GOT3 (cell line): ENCODE measurements around the gene OLA1.
"Not testable (repeated sequence)": the region's sequence is repeated elsewhere in the genome, so short reads cannot be mapped to it uniquely, and the experiment has no call there.

Experiments used
- DNase-seq: peaks from one replicate; lab custom pipeline; 2025; ENCODE audit warnings: mixed read lengths; lab: John Stamatoyannopoulos, UW

The OLA1 gene

DNA sequence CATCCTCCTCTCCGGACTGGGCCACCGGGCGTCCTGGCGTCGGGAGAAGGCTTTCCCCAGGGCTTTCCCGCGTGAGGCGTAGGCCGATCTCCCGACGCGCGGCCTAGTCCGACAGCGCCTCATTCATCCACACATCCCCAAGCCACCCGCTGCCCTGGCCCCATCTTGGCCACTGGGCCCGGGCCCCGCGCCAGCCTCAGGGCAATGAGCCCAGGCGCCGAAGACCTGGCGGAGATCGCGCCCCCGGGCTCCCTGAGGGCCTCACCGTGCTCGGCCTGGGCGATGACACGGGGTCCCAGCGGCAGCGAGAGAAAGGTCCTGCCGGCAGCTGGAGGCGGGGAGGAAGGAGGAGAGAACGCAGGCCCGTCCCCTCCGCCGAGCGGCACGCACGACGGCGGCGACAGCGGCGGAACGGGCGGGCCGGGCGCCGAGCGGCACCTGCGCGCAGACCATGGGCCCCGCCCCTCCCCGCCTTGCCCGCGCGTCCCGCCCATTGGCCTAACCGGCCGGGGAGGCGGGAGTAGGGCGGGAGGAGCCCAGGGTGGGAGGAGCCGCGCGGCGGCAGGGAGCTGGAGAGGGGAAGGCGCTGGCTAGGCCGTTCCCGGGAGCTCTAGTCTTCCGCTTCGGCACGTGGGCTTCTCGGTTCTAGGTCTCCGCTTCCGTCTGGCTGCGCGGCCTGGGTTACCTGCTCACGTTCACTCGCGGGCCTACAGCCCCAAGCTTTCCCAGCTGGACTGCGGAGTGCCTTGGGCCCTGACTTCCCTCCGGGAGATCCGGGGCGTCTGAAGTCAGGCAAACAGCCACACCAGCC, at the start of gene OLA1:
Gene OLA1, minus strand, starts transcription at position 346 of the 811 bp plus-strand sequence. CDS start 1,717 bp downstream, outside the sequence.
- DNase-seq: peak; percentile 76

DNA sequence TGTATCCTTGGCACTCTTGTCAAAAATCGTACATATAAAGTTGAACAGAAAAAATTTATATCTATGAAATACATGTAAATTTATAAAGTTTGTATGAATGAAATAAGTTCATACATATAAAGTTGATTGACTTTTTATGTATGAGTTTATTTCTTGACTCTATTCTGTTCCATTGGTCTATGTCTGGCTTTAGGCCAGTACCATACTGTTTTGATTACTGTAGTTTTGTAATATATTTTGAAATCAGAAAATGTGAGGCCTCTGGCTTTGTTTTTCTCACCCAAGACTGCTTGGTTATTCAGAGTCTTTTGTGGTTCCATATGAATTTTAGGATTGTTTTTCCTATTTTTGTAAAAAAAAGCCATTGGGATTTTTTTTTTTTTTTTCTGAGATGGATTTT, 44.6 kb upstream of the OLA1 start:
- no peak for DNase-seq

GRCh38 chr2:174286172-174286571, 37.8 kb upstream of the OLA1 start:
- no peak for DNase-seq

GRCh38 chr2:174282441-174282840, 34.1 kb upstream of the OLA1 start:
- DNase-seq: no peak

GRCh38 chr2:174281736-174282135, 33.4 kb upstream of the OLA1 start:
- no peak for DNase-seq

GRCh38 chr2:174280596-174280995, 32.3 kb upstream of the OLA1 start:
- no peak for DNase-seq

DNA sequence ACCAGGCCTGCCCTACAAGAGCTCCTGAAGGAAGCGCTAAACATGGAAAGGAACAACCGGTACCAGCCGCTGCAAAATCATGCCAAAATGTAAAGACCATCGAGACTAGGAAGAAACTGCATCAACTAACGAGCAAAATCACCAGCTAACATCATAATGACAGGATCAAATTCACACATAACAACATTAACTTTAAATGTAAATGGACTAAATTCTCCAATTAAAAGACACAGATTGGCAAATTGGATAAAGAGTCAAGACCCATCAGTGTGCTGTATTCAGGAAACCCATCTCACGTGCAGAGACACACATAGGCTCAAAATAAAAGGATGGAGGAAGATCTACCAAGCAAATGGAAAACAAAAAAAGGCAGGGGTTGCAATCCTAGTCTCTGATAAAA, 21.9 kb upstream of the OLA1 start:
- not testable (repeated sequence) for DNase-seq

- no peak for DNase-seq
Measured at GRCh38 chr2:174266288-174266687, 18.0 kb upstream of the OLA1 start.

GRCh38 chr2:174263997-174264396, 15.7 kb upstream of the OLA1 start:
- no peak for DNase-seq

DNA sequence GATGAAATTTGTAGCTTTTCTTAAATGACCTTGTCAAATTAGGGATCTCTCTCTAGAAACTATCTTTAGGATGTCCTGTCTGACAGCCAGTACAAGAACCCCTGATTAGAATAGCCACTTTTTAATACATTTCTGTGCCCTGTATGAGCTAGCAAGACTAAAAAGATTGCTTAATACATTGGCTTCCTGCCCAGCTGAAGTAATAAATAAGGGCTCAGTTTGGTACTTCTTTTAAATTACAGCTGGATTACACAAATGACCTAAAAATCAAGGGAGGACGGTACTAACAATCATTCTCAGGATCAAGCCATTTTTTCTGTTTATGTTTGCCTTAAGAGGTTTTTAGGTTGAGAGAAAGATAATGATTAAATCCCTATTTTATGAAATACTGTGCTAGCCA, 11.6 kb upstream of the OLA1 start:
- DNase-seq: no peak

- no peak for DNase-seq
Measured at GRCh38 chr2:174254267-174254666, 5.9 kb upstream of the OLA1 start.

GRCh38 chr2:174248998-174249592, 763 bp upstream of the OLA1 start:
- DNase-seq: no peak

DNA sequence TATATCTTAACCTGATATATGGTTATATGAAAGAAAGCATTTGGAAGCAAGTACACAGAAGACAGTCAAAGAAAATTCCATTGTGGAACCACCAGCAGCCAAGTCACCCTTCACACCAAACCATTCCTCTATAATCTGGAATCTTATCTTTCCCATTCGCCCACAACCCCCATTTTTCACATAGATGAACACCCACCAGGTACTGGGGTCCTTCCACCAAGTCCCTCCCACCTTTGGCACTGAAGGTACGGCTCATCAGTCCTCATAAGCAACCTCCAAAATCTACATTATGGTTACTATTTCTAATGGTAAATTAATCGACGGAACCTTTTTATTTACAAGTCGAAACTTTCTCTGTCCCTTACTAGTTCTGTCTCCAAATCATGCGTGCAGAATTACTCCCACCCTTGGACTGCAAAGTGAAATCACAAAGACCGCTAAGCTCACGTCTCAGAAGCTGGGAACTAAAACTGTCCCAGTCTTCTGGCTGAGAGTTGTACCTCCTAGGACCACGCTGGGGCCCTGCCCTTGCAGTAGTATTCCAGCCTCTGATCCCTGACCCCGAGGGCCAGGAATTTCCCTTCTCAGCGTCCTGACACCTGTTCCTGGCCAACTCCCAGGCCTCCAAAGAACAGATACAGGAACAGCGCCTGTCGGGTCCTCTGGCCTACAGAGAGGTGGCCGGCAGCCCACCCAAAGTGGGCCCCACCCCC, 702 bp downstream of the OLA1 start:
- no peak for DNase-seq

GRCh38 chr2:174246944-174247381, 1.4 kb downstream of the OLA1 start:
- no peak for DNase-seq

DNA sequence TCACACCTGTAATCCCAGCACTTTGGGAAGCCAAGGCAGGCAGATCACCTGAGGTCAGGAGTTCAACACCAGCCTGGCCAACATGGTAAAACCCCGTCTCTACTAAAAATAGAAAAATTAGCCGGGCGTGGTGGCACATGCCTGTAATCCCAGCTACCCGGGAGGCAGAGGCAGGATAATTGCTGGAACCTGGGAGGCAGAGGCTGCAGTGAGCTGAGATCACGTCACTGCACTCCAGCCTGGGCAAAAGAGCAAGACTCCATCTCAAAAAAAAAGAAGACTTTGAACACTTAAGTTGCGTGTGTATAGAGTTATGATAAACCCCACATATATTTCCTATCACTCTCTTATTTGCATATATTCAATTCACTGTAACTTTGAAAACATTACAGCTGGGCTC, 2.7 kb downstream of the OLA1 start:
- not testable (repeated sequence) for DNase-seq

GRCh38 chr2:174245065-174245464, 3.3 kb downstream of the OLA1 start:
- DNase-seq: no peak

GRCh38 chr2:174243812-174244211, 4.5 kb downstream of the OLA1 start:
- DNase-seq: no peak

DNA sequence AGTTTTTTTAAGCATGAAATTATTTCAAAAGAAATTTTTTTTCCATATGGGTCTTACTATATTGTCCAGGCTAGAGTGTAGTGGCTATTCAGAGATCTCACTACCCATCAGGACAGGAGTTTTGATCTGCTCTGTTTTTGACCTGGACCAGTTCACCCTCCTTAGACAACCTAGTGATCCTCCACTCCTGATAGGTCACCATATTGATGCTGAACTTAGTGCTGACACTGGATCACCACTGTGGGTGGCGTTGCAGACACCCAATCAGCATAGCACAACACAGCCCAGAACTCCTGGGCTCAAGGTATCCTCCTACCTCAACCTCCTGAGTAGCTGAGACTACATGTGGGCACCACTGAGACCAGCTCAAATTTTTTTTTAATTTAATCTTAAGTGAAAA, 8.2 kb downstream of the OLA1 start:
- DNase-seq: no peak

GRCh38 chr2:174236429-174236828, 11.9 kb downstream of the OLA1 start:
- no peak for DNase-seq

DNA sequence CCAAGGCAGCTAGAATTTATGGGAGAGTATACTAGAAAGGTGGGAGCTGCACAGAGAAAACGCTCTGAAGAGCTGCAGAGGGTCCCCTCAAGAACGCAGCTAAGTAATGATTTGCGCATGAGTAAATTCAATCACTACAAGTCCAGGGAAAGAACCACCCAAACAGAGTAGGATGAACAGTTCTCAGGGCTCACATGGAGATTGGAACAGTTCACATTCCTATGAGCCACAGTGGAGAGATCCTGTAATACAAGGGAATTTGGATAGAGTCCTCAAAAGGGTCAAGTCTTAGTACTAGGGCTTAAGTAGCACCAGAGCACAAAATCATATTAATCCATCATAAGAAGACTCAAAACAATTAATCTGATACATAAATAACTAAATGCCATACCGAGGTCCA, 12.7 kb downstream of the OLA1 start:
- DNase-seq: no peak

DNA sequence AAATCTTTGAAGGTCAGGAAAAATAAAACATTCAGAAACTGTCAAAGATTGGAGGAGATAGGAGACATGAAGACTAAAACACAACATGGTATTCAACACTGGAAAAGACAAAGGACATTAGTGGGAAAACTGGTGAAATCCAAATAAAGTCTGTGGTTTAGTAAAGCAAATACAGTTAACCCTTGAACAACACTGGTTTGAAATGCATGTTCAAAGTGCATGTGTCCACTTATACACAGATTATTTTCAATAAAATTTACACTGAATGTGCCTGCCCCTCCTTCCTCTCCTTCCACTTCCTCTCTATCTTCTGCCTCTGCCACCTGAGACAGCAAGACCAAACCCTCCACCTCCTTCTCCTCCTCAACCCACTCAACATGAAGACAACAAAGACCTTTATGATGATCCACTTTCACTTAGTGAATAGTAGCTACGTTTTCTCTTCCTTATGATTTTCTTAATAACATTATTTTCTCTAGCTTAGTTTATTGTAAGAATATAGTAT, 14.5 kb downstream of the OLA1 start:
- no peak for DNase-seq

GRCh38 chr2:174227748-174228147, 20.6 kb downstream of the OLA1 start:
- DNase-seq: no peak
